HG02840 (cell line): ENCODE results near the gene CEPT1.

Experiments used
- ATAC-seq: cut with Tn5 transposase; IDR thresholded peaks from one replicate; pipeline ENCODE4 v1.9.1; 2021; ENCODE audit warnings: mild to moderate bottlenecking, moderate library complexity, moderate number of reproducible peaks; ENCODE audit not compliant: unreplicated experiment, low FRiP score

Gene CEPT1

DNA sequence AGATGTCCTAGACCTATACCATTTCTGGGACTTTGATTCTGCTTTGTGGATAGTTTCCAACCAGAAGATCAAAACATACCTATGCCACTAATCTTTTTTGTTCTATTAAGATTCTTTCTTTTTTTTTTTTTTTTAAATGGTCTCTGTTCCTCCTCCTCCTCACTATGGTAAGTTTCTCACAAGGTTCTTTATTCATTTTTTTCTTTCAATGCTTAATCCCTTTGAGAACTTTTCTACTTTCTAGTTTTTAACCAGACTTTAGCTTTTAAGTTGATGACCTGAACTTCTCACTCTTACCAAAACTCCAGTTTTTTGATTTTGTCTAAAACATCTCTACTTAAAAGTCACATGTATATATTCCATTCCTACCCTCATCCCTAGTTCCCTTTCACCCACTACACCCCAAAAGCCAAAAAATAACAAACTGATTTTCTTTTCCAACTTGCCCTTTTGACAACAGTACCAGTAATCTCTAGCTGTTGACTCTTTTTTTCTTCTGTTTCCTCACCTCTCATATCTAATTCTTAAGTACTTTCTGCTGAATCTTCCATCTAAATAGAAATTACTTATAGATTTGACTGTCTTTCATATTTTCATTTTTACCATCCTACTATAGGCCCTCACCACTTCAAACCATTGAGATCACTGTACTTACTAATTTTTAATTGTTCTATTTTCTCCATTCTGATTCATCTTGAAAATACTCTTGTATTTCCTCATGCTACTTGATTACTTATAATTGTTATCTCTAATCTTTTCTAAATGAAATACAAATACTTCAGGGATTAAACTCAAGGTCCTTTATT is 6.1 kb downstream of the CEPT1 start:
- ATAC-seq = no peak

DNA sequence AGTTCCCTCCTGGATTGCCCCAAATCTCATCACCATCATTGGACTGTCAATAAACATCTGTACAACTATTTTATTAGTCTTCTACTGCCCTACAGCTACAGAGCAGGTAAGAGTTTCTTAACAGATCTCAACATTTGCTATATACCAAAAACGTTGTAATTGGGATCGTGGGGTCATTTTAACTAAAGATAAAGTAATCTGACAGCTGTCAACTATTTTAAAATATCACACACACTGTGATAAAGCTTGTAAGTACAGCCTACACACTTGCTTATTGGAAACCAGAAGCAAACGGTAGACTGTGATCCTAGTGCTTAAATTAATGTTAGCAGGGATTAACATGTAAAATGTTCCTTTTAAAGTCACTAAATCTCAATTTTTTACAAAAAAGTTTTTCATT is 7.9 kb downstream of the CEPT1 start:
- no peak for ATAC-seq

DNA sequence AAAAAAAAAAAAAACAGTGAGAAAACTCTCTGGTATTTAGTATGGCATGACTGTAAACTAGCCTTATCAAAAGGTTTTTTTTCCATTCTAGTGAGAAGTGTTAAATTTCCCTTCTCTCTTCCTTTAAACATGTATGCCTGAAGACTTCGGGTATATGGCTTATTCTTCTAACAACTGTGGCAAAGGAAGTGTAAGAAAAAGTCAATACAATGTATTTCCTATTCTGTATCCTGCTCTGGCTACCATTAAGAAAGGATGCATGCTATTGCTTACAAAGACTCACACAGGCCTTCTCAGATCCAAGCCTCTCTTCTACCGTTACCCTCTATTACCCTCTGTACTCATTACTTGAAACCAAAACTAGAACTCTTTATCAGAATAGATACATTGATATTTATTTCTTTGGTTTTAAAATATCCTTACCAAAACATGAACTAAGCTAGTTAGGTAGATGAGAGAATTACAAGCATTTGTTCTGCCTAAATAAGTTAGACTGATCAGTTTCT is 8.4 kb downstream of the CEPT1 start:
- no peak for ATAC-seq

DNA sequence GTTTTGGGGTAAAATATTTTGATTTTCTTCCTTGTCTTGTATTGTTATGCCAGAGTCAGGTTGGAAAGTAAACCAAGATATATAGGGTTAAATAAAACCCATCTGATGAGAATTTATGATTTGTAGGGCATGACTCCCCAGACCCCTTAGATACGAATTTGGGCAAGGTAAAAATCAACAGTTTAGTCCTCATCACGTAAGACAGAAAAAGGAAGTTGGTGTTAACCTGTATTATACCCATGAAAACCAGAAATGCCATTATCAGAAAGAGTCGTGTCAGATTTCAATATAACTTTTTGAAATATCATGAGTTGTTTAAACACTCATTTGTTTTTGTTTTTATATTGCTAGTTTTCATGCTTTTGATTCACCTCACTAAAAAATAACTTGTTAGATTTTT is 11.8 kb downstream of the CEPT1 start:
- no peak for ATAC-seq

DNA sequence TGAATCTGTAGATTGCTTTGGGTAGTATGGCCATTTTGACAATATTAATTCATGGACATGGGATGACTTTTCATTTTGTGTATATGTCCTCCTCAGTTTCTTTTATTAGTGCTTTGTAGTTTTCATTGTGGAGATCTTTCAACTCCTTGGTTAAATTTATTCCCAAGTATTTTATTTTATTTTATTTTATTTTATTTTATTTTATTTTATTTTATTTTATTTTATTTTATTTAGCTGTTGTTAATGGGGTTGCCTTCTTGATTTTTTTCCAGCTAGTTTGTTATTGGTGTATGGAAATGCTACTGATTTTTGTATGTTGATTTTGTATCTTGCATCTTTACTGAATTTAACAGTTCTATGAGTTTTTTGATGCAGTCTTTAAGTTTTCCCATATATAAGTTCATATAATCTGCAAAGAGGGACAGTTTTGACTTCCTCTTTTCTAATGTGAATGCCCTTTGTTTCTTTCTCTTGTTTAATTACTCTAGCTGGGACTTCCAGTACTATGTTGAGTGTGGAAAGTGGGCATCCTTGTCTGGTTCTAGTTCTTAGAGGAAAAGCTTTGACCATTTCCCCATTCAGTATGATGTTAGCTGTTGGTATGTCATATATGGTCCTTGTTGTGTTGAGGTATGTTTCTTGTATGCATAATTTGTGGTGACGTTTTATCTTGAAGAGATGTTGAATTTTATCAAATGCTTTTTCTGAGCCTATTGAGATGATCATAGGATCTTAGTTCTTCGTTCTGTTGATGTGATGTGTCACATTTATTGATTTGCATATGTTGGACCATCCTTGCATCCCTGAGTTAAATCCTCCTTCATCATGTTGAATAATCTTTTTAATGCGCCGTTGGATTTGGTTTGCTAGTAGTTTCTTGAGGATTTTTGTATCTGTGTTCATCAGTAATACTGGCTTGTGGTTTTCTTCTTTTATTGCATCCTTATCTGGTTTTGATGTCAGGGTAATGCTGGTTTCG is 14.3 kb downstream of the CEPT1 start:
- ATAC-seq = no peak

DNA sequence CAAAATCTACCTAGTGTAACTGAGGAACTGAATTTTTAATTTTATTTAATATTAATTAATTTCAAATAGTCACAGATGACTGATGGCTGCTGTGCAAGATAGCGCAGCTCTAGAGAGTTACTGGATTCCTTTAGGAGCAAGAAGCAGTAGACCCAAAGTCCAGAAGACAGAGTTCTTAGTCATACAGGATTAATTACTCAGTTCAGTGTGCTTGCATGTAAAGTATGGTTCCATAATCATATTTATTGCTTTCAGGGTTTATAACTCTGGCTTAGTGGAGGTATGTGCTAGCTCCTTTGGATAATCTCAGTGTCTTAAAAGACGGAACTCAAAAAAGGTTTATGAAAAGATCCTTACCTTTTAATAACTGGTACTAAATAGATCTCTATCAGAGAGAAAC is 17.4 kb downstream of the CEPT1 start:
- ATAC-seq = no peak

DNA sequence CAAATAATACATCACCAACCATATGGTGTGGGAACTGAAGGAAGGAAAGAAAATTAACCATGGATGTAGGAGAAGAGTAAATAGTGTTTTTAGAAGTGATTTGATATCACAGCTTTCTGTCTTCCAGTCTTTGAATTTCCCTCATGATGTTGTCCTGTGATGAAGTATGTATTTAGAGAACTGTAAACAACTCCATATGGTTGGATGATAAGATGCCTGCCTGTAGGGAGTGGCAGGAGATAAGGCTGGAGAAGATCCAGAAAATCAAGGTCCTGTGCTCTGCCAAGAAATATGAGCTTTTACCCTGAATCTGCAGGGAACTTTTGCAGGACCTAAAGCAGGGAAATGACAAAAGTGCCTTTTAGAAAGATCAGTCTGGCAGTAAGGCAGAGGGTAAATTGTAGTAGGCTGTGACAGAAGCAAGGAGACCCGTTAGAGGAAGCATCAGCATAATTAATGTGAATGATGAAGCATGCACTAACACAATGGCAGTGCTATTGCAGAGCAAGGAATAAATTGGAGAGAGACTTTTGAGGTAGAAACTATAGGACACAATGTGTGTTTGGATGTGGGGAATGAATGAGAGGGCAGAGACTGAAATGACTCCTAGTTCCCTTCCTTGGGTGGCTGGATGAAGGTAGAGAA is 21.9 kb downstream of the CEPT1 start:
- ATAC-seq = no peak

DNA sequence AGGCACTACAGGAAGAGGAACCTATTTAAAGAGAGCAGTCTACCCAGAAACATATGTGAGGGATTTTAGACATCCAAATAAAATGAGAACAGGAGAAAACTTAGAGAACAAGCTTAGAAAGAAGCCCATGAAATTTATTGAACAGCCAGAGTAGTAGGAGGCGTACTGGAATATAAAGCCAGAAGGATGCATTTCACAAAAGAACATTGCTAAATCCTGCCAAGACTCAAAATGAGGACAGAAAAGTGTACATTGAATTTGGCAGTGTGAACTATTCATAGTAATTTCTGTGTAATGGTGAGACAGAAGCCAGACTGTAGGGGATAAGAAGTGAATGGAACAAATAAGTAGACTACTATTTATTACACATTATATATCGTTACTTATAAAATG is 22.5 kb downstream of the CEPT1 start:
- ATAC-seq = no peak

DNA sequence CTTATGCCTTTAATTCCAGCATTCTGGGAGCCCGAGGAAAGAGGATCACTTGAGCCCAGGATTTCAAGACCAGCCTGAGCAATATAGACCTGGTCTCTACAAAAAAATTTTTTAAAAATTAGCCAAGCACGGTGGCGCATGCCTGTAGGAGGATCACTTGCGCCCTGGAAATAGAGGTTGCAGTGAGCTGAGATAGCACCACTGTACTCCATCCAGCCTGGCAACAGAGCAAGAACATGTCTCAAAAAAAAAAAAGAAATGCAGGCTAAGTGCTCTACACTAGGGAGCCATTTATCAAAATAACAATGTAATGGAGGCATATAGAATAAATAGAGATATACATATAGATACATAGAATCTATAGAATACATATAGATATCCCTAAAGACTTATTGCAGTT is 23.3 kb downstream of the CEPT1 start:
- no peak for ATAC-seq

DNA sequence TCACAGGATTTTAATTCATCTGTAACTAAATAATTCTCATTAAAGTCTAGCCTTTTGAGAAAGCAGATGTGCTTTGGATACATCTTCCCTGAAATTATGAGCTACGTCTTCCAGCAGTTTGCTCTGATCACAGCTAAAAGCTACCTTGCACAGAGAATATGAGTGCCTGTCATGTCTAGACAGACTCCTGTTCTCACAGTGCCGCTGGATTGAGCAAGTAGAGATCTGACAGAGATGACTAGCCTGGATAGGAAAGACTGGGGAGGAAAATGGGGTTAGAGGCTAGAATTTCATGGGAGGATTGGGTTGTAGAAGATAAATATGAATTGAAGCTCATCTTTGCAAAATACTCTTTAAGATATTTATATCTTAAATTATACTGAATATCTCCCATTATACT is 24.1 kb downstream of the CEPT1 start:
- ATAC-seq = no peak

DNA sequence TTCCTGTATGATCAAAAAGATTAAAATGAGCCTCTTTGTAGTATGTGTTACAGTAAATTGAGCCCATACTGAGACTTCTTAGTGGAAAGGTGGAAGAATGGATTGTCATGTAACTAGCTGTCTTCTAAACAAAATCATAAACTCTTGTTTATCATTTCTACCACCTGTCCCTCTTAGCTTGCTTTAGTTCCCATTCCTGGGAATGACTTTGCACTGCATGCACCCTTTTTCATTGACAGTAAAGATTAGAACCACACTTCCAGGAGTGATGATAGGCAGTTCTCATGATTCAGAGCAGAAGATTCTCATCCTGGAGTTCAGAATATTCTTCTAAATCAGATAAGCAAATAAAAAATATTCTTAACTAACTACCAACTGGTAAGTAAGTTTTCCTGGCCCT is 32.4 kb downstream of the CEPT1 start:
- no peak for ATAC-seq

DNA sequence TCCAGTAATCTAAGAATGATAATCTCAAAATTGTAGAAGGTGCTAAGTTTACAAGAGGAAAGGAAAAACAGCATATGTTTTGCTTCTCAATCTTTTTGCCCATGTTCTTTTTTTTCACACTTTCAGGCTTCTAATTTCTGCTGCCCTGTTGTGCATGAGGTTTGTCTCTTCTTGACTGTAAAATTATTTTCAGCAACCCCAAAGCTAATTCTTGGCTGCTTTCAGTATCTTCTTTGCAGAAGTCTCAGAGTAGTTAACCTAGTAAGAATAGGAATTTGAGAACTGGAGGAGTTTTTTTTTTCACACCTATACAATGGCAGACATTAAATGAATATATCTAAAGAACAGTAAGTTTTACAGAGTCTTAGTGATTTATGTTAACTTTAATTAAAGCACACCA is 34.0 kb downstream of the CEPT1 start:
- ATAC-seq = no peak

DNA sequence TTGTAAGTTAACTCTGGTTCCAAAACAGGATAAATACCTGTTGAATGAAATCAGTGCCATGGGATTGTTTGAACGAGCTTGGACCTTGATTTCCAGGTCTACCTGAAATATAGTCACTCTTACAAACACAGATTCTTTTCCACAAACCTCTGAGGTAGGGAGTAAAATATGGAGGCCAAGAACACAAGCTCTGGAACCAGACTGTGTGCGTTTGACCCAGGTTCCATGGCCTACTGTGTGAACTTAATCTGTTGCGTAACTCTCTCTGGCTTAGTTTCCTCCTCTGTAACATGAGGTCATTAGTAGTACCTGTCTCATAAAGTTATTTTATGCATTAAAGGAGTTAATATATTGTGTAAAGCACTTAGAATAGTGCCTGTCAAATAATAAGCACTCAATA is 35.3 kb downstream of the CEPT1 start:
- no peak for ATAC-seq

DNA sequence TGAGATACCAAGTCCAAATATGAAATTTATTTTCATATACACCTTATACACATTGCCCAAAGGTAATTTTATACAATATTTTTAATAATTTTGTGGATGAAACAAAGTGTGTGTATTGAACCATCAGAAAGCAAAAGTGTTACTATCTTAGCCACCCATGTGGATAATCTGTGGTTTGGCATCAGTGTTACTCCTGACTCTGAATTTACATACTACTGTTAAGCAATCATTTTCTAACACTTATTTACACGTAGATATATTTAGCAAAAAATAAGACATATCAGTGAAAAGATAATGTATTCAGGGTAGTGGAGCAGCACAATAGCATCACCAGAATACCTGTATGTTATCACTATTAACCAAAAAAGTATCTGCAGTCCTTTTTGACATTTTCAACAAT is 36.7 kb downstream of the CEPT1 start:
- no peak for ATAC-seq

DNA sequence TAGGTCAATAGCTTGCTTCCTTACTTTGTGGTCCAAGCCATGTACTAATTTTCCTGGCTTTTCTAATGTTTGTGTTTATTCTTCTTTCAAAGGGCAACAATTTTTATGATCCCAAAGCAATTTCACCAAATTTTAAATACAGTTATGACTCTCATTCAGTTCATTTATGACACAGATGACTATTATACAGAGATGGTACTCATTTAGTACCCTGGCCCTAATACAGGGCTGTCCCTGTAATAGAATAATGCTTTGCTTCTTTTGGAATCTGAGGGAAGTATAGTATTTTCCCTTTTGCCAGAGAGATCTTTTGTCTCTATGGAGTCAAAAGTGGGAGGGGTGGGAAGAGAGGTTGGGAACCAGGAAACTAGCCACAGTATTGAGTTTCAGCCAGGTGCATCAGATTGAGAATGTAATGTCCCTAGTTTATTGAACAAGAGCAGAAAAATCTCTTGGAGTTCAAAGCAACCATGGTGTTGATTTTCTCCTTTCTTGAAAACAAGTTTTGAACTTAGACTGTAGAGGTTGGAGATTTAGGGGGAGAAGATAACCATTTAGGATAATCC is 40.0 kb downstream of the CEPT1 start:
- ATAC-seq = no peak

DNA sequence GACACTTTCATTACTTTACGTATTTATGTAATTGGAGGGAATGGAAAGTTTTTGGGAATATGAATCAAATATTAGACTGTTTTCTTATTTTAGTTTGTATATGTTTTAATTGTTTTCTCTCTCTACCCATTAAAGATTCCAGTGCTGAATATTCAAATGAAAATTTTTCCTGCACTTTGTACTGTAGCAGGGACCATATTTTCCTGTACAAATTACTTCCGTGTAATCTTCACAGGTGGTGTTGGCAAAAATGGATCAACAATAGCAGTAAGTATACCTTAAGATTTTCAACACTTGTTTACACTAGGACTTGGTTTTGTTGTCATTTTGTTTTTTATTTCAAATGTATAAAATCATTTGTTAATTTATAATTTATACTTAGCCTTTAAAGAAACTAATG is 42.0 kb downstream of the CEPT1 start:
- ATAC-seq = no peak

DNA sequence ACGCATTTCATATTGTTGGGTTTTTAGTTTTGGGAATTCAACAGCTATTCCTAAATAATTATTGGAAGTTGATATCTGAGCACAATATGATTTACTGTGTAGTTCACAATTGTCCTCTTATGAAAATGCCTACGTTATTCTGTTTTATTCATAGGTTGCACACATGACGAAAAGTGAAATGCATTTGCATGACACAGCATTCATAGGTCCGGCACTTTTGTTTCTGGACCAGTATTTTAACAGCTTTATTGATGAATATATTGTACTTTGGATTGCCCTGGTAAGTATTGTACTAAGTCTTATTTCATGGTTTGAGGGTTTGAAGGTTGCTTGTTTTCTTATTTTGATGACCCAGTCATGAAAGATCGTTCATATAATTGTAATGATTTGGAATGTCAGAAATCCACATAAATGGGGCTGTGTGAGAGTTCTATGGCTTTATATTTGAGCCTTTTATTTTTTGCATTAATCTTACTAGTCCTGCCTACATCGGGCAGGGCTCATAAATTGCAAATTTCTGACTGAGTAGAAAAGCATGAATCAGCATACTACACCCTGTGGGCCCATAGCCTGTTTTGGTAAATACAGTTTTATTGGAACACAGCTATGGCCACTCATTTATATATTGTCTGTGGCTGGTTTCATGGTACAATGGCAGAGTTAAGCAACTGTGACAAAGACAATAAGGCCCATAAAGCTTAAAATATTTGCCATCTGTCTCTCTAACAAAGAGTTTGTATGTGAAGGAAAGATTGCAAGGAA is 43.5 kb downstream of the CEPT1 start:
- no peak for ATAC-seq

DNA sequence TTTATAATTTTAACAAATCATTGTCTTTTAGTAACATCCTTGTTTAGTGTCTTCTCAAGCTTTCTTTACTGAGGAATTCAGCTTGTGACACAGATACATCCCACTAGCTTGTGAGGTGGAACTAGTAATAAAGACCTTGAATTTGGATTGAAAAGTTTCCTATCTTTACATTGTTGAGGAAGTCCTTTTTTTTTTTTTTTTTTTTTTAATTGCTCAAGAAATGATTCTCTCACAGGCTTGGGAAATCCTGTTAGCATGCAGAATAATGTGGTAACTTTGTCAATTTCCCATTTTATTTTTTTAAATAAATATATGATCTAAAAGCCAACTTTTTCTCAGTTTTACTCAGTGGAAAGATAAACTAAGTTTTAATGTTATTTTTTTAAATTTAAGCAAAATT is 44.6 kb downstream of the CEPT1 start:
- ATAC-seq = no peak

DNA sequence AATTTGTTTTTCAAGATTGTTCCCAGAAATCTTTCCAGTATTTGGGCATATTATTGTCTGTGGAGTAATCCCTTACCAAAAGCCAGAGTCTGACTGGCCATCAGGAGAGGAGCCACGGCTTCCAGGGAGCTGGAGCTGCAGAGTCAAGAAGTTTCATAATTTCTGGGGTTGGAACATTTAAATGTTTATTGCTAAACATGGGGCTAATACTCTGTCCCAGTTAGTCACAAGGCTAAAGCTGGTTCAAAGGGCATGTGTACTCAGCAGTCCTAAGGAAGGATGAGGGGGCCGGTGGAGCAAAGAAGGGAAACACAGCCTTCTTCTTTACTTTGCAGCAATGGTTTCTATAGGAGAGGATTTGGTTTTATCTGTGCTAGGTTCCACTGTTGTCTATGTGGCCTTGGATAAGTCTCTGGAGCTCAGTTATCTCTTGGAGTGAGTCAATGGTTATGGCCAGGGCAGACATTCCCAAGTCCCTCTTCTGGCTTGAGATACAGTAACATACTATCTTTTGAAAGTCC is 51.0 kb downstream of the CEPT1 start:
- ATAC-seq = no peak

DNA sequence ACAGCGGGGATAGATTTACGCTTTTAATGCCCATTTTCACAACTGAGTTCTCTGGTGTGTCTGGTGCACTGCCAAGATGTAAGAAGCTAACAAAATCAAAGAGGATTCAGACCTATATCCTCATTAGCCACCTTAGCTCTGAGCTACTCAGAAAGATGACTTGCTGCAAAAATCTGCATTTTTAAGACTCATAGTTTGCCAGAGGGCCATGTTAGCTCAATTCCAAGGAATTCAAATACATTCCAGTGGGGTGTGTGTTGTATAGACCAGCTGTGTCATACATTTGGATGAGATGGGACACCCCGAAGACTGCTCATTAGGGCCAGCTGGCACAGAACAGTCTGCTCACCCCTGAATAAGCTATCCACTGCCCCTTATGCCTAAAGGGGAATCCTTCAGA is 51.5 kb downstream of the CEPT1 start:
- no peak for ATAC-seq
